IPS DF 19.7 (cell line): ENCODE results near the gene SLC39A5.
"Not testable (repeated sequence)": the region's sequence is repeated elsewhere in the genome, so short reads cannot be mapped to it uniquely, and the experiment has no call there.

Experiments used
- DNase-seq: peaks from one replicate; pipeline ENCODE4 v3.0.0-alpha.2; 2013; ENCODE audit warnings: low read depth, low spot score

SLC39A5 gene

DNA sequence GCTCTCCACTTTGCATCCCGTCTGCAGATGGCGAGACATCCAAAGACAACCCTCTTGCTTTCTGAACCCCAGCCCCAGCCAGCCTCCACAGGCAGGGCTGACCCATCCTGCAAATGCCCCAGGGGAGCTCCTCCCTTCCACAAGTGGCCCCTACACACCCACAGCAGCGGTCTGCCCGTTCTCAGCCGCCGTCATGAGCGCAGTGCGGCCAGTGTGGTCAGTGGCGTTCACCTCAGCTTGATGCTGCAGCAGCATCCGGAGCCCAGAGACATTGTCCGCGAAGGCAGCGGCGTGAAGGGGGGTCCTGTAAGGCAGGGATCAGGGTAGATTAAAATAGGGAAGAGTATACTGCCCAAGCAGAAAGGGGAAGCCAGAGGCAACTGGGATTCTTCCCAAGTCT, 14.6 kb downstream of the SLC39A5 start:
- DNase-seq = no peak

DNA sequence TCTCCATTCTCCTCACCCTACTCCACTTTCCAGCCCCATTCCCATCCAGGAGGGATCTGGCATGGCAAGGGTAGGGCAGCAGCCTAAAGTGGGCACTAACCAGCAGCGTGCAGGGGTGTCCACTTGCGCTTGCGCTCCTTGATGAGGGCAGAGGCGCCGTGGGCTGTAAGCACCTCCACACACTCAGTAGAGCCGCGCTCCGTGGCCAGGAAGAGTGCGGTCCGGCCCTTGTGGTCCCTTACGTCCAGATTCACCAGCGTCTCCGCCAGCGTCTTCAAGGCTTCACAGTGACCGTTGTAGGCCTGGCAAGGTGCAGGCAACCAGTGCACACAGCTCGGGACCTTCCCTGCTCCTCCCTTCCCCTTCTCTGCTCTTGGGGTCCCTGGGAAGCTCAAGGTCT, 18.1 kb downstream of the SLC39A5 start:
- no peak for DNase-seq

DNA sequence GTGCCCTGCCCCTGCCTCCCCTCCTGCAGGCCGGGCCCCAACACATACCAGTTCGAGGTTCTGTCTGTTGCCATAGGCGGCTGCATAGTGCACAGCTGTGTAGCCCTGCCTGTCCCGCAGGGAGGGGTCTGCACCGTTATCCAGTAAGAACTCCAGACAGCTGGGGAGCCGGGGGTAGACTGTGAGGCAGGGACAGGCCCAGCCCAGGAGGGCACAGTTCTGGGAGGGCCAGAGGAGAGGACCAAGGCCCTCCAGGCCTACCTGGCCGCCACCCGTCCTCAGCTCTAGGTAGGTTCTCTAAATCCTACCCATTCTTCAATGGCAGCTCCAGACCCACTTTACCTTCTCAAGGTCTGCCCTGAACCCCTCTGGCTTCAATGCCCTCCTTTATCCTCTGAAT, 18.9 kb downstream of the SLC39A5 start:
- DNase-seq = no peak

DNA sequence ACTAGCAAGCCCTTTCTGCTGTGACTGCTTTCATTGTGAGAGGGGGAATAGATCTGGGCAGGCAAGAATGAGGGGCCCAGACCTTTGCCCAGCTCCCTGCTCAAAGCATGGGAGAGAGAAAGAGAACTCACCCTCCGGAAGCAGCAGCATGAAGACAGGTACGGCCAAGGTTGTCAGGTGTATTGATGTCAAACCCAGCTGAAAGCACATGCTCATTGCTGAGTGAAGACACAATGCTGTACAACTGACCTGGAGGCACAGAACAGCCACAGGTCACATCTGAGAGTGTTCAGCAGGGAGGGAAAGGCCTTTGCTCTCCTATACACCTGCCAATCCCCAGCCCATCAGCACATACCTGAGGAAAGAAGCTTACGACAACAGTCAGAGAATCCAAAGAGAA, 22.8 kb downstream of the SLC39A5 start:
- no peak for DNase-seq

DNA sequence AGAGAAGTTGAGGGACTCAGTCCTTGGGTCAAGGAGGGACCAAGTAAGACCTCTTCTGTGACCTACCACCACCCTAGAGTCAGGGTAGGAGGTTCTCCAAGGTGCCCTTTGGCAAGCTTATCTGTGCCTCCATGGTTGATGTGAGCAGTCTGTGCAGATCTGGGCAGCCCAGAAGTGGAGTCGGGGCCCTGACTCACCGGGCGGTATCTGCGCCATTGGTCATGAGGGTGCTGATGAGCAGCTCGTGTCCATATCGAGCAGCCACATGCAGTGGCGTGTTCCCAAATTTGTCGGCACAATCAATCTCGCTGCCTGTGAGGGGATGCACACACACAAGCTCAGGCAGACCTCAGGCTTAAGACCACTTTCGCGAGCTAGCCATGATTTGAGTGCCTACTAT, 23.2 kb downstream of the SLC39A5 start:
- no peak for DNase-seq

DNA sequence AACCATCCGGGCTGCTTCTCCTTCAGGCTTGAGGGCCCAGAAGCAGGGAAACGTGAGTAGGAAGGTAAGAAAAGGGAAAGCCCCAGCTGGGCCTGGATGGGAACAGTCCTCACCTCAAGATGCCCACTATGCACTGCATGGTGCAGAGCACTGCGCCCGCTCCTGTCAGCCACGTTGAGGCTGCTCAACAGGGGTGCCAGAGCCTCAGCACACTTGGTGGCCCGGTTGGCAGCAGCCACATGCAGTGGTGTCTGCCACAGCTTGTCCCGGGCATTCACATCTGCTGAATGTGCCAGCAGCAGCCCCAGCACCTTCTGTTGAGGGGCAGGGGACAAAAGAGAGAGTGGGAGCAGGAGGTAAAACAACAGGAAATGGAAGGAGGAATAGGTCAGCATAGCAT, 25.8 kb downstream of the SLC39A5 start:
- DNase-seq = no peak

DNA sequence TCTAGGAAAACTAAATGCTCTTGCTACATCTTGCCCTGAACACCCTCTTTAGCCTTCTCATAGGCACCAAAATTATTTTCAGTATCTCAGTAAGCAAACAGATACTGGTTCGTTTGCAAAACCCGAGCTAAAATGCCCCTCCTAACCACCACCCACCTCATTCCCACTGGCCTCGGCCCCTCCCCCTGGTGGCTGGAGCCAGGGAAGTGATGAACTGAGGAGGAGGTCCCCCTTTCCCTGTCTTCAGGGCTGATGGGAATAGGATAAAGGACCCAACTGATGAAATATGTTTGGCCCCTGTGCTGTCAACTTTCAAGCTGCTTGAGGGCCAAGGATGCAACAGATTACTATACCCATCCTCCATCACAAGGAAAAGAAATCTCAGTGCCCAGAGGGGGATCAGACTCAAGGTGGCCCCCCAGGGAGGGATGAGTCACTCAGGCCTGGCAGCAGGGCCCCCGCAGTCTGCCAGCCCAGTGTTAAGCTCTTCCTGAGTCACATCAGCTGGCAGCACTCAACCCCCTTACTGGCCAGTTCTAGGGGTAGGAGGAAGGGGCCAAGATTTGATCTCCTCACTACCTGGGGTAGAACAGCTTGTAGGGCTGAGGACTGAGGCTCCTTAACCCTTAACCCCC, 26.6 kb downstream of the SLC39A5 start:
- DNase-seq = no peak

DNA sequence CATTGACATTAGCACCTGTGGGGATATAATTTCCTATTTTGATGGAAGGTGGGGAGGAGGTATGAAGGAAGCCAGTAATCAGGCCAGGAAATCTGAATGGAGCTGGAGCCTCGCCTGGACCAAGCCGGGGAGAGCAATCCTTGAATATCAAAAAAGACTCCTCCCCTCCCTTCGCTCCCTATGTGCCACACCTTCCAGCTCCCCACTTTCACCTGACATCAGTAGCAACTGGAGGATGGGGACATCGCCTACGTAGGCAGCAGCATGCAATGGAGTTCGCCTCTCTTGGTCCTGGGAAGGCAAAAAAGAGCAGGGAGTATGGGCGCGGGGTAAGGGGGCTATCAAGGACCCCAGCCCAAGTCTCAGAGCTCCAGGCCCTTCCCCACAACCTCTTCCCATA, 27.2 kb downstream of the SLC39A5 start:
- no peak for DNase-seq

DNA sequence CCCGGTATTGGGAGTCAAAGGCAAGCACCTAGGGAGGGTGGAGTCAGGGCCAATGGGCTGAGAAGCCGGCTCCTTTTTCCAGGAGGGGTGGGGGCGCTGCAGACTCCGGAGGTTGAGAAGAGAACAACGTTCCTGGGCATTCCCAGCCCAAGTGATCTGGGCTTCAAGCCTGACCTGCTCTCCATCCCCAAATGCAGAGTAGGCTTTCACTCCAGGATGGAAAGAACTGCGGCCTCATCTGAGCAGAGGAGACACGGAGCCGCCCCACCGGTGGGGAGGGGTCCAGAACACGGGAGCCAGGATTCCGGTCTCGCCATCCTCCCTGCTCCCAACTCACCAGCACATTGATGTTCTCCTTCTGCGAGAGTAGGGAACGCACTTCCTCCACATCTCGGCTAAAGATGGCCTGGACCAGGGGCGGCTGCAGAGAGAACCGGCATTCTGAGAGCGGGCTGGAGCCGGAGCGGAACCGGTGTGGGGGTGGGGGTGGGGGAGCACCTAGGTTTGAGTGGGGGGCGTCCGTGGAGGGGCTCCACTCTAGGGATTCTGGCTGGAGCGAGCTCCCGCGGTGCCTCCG, 27.7 kb downstream of the SLC39A5 start:
- no peak for DNase-seq

DNA sequence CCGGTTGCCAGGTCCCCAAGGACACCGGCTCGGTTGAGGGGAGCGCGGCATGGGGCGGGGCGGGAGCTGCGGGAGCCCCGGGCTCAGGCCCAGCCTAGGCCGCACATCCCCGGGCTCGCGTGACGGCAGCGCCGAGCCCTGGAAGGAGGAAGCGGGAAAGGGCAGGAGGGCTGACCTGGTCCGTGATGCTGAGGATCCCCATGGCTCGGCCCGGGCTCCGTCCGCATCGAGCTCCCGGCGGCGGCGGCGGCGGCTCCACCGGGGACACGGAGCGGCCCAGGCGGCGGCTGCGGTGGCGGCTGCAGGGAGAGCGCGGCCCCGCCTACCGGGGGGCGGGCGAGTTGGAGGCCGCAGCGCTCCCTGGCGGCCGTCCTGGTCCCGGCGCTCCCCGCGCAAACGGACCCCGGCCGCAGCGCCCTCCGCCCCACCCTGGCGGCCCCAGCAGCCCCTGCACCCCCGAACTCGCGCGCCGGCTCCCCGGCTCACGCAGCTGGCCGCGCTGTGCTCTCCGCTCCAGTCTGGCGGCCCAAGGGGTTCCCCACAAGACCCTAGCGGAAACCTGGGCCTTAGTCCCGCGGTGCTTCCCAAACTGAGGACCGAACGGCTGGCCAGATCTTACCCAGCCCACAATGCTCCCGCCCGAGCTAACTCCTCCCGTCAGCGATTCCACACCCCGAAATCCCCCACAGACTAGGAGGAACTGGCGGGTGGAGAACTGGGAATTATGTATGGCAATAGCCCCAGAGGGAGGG, 28.4 kb downstream of the SLC39A5 start, which contains the start of gene ANKRD52:
Gene ANKRD52, minus strand, starts transcription at position 317 of the 752 bp plus-strand sequence. Its CDS starts 115 bp downstream, at position 202.
- DNase-seq = no peak

DNA sequence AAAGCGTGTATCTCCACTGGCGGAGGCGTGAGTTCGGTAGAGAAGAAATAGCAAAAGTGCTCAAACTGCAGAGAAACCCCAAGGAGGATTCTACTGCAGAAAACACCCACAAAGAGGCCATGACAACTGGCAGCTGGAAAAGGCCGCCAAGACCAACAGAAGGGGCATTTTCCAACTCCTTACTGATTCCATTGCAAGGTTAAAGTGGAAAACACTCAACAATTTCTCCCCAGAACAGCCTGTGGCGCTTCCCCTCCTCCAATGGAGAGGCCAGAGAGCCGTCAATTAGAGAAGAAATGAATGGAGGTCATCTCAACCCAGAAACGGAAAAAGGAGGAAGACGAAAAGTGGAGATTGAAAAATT, 29.0 kb downstream of the SLC39A5 start:
- DNase-seq = no peak

DNA sequence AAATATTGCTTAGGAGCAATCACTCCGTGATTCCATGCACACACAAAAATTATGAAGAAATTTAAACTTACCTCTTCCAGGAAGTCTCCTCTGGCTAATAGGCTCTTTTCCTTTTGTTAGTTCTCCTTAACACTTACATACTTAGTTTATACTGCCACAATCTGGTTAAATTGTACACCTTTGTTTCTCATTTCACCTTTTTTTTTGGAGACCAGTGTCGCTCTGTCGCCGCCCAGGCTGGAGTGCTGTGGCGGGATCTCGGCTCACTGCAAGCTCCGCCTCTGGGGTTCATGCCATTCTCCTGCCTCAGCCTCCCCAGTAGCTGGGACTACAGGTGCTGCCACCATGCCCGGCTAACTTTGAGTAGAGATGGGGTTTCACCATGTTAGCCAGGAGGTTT, 30.5 kb downstream of the SLC39A5 start:
- DNase-seq = no peak

DNA sequence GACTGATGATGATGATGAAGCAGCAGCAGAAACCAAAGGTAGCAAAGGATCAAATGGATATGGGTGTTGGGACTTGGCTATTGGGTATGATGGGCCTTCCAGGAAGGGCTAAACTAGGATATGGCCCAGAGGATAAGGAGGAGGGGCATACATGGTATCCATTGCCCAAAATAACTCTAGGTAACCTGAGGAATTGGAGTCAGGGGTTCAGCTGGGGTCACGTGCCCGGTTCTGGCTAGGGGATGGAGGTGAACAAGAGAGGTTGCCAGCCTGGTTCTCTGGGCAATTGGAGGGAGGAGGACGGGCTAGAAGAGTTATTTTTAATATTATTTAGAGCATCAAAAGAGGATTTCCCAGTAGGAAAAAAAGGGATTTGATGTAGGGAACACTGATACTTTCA, 31.1 kb downstream of the SLC39A5 start:
- no peak for DNase-seq

DNA sequence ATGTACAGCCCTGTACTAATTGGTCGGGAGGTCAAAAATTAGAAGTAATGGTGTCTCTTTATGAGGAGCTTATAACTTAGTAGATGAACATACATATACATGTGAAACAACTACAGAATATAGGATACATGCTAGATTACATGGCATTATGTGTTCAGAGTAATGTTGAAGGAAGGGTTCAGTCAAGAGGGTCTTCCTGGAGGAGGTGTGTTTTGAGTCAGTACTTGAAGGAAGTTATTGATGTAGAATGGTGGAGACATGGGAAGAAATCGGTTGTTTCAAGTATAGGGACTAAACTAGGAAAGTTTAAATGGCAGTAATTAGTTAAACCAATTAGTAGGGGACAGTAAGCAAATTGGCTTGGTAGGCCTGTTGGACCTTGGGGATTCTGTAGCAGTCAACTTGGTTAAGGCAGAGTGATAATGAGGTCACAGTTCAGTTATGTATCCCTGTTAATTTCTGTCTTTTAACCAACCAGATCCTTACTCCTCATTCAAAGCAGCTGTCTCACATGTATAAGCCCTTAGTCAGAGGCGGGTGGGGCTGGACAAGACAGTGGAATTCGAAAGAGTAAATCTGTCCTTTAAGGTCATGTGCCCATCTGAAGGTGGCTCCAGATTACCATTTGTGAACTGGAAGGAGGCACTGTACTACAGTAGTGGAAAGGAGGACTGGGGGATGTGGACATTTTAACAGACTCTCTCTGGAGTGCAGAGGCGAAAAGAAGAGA, 31.8 kb downstream of the SLC39A5 start:
- DNase-seq = no peak

DNA sequence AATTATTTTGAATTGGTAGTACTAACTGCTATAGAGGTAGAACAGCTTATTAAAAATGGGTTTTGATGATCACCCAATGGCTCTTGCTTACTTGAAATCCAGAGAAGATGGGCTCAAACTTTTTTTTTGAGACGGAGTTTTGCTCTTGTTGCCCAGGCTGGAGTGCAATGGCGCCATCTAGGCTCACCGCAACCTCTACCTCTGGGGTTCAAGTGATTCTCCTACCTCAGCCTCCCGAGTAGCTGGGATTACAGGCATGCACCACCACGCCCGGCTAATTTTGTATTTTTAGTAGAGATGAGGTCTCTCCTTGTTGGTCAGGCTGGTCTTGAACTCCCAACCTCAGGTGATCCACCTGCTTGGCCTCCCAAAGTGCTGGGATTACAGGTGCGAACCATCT, 33.1 kb downstream of the SLC39A5 start:
- not testable (repeated sequence) for DNase-seq

DNA sequence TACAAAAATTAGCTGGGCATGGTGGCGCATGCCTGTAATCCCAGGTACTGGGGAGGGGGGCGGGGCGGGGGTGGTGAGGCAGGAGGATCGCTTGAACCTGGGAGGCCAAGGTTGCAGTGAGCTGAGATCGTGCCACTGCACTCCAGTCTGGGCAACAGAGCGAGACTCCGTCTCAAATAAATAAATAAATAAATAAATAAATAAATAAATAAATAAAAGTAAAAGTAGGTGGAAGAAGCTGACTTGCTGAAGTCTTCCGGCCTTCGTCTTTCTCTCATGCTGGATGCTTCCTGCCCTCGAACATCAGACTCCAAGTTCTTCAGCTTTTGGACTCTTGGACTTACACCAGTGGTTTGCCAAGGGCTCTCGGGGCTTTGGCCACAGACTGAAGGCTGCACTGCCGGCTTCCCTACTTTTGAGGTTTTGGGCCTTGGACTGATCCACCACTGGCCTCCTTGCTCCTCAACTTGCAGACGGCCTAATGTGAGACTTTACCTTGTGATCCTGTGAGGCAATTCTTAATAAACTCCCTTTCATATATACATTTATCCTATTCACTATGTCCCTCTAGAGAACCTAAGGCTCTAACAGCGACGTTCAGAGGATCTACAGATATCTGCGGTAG, 36.3 kb downstream of the SLC39A5 start:
- DNase-seq = not testable (repeated sequence)

DNA sequence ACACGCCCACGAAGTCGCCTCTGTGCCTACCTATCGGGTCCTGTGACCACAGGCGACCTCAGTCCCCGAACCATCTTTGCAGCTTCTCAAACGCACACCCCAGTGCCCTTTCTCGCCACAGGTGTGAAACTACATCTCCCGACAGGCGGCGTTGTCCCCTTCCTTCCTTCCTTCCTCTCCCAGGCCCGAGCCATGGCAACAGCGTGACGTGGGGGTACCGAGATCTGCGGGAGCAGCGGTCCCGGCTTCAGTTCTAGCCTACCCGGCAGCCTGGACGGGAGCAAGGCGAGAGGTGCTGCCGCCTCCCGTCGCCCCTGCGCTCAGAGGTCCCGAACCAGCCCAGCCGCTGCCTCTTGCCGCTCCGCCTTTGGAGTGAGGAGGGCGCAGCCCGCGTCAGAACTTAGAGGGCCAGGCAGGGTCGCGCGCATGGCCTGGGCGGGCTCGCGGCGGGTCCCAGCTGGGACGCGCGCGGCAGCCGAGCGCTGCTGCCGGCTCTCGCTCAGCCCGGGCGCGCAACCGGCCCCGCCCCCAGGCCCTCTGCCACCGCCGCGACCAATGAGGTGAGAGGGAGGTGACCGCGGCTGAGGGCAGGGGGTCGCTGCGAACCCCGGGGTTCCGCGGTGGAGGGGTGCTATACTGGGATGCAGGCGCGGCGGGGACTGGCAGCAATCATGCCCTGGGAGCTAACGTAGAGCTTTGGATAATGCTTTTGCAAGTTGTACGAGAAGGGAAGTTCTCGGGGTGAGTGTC, 37.0 kb downstream of the SLC39A5 start, which contains the start of gene COQ10A:
Gene COQ10A, plus strand, starts transcription at position 250 of the 750 bp plus-strand sequence. Its CDS starts 177 bp downstream, at position 427.
- DNase-seq = peak; percentile 82

DNA sequence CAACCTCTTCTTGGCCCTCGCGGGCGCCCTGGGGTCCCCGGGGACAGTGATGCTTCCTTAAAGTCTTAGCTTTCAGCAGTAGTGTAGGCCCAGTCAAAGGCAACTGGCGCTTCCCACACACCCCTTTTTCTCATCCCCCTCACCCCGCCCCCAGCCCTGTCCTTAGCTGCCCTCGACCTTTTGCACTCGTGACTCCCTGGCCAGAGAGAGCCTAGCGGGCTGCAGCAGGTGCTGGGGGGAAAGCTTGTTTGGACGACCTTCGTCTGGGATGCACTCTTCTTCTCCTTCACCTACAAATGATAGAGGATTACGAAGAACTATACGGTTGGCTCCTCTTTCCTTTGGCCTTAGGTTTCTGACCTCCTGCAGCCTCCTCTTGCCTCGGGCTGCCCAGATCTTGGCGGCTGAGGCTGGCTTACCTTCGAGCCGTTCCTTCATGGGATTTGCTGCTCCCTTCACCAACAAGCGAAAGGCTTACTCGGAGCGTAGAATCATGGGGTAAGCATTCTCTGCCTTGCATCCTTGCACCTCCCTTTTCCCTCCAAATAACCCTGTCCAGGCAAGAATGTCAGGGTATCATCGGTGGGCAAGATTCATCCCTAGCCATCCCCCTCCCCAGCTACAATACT, 37.7 kb downstream of the SLC39A5 start:
- DNase-seq = no peak

DNA sequence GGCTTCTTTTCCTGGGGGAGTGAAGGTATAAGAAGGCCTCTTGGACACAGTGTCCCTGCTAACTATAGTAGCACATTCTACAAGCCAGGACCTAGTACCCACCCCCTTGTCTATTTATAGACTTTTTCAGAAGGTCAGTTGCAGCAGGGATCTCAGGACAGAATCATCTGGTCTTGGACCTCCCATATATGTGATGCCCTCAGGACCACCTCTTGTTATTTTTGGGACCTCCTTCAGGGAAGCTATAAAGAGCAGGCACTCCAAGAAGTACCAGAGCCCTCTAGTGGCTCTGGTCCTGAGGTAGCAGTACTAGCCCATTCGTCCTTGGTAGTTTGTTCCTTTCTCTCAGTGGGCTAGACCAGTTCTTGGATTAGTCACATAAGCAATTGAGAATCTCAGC, 41.2 kb downstream of the SLC39A5 start:
- no peak for DNase-seq

DNA sequence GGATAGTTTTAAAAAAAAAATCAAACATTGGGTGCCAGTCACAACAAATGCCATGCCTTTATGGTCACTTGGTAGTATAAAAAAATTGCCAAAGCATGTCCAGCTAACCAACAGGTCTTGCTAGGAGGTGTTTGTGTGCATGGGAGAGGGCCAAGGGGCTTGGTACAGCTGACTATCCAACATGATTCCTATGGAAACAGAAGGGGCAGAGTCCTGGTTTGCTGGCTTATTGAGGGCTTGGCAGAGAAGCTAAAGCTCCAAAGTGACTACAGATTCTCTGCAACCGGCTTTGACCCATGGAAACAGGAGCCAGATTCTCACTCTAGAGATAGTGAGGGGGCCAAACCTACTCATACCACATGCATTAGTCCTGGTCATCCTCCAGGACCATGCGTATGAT, 42.6 kb downstream of the SLC39A5 start:
- not testable (repeated sequence) for DNase-seq

DNA sequence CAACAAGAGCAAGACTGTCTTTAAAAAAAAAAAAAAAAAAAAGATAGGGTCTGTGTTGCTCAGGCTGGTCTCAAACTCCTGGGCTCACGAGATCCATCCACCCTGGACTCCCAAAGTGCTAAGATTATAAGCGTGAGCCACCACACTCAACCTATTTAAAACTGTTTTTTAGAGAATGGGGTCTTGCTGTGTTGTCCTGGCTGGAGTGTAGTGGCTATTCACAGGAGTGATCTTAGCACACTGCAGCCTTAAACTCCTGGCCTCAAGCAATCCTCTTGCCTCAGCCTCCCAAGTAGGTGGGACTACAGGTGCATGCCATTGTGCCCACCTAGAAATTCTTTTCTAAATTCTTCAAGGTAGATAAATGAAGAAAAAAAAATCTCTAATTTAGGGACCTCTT, 44.4 kb downstream of the SLC39A5 start:
- DNase-seq = no peak
